ENCODE results near the gene MIA.
"Not testable (repeated sequence)": the region's sequence is repeated elsewhere in the genome, so short reads cannot be mapped to it uniquely, and the experiment has no call there.

DNA sequence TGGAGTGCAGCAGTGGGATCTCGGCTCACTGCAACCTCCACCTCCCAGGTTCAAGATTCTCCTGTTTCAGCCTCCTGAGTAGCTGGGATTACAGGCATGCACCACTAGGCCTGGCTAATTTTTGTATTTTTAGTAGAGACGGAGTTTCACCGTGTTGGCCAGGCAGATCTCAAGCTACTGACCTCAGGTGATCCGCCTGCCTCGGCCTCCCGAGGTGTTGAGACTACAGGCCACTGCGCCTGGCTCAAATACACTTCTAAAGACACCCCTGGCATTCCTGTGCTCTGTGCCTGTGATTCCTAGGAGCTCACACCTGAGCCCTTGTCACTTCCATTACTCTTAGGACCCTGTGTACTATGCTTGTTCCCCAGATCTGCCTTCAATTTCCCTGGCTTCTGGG is 37.2 kb downstream of the MIA start:
- TF ChIP-seq, protein P1, sequence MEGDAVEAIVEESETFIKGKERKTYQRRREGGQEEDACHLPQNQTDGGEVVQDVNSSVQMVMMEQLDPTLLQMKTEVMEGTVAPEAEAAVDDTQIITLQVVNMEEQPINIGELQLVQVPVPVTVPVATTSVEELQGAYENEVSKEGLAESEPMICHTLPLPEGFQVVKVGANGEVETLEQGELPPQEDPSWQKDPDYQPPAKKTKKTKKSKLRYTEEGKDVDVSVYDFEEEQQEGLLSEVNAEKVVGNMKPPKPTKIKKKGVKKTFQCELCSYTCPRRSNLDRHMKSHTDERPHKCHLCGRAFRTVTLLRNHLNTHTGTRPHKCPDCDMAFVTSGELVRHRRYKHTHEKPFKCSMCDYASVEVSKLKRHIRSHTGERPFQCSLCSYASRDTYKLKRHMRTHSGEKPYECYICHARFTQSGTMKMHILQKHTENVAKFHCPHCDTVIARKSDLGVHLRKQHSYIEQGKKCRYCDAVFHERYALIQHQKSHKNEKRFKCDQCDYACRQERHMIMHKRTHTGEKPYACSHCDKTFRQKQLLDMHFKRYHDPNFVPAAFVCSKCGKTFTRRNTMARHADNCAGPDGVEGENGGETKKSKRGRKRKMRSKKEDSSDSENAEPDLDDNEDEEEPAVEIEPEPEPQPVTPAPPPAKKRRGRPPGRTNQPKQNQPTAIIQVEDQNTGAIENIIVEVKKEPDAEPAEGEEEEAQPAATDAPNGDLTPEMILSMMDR (IDR thresholded peaks at IDR 0.05), result not testable (repeated sequence)
- TF ChIP-seq POLR2A (IDR thresholded peaks at IDR 0.05), result not testable (repeated sequence)

Measured in adrenal gland (tissue), 5 donors.